Measurements from ENCODE around the gene GFPT1. TPM values are rescaled to one million over a fixed set of nuclear protein-coding genes. Genes with fewer than 3 reads are reported as not detected.

GFPT1 gene
- polyA plus RNA-seq, 1 donor (not counting 4 experiments of a cell fraction or from before 2014, with no cell fraction given) = 12.9 TPM

DNA sequence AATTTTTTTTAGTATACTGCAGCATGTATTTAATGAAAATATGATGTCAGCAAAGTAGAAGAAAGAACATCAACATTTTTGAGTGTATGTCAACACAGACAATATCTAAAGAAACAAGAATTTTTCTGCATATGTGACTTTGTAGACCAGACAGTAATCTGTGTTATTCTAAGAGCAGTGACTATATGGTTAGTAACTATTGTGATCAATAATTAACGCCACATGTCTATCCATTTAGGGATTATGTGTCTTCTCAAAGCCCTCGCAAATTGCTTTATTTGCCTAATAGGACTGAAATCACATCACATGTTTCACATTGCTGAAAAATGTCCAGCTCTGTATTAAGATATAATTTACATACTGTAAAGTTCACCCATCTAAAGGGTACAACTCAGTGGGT lies 107.8 kb downstream of the GFPT1 start:
- Histone ChIP-seq H3K9ac (ENCODE audit: control insufficient read depth, extremely low read depth, insufficient read depth, low read length) (no peak overlapping the region), H3K4me1 (ENCODE audit: control insufficient read depth, extremely low read depth, insufficient read depth, low read length) (no peaks in the 10 kb centered on the region), H3K9me1 (ENCODE audit: control insufficient read depth, extremely low read depth, insufficient read depth, low read length) (no peaks in the 10 kb centered on the region), H3K27me3 (ENCODE audit: control insufficient read depth, extremely low read depth, insufficient read depth, low read length) (no peaks in the 10 kb centered on the region), H4K20me1 (ENCODE audit: control insufficient read depth, extremely low read depth, insufficient read depth, low read length) (no peaks in the 10 kb centered on the region), H3K36me3 (ENCODE audit: control insufficient read depth in 2 of 2, extremely low read depth in 1 of 2, insufficient read depth in 2 of 2, low read length in 2 of 2) (no peaks in the 10 kb centered on the region), H2AFZ (ENCODE audit: control insufficient read depth, low read length) (no peak overlapping the region), H3K79me2 (ENCODE audit: control insufficient read depth, insufficient read depth, low read length) (no peaks in the 10 kb centered on the region), H3K9me3 (ENCODE audit: control insufficient read depth, low read depth, low read length) (no peaks in the 10 kb centered on the region), H3K27ac (ENCODE audit: control insufficient read depth, insufficient read depth, low read length) (no peak overlapping the region), H3K4me3 (ENCODE audit: control insufficient read depth in 2 of 3, extremely low read depth in 1 of 3, insufficient read depth in 2 of 3, low read depth in 1 of 3, low read length in 3 of 3) (no peak overlapping the region), H3K4me2 (ENCODE audit: control insufficient read depth, extremely low read depth, insufficient read depth, low read depth, low read length) (no peak overlapping the region)
- FAIRE-seq (no peak), DNase-seq (ENCODE audit: low read depth, low spot score) (no peak)
- dilution Hi-C loops (cut with MboI; ENCODE audit: extremely low pct_ligation_motif_present, low sequenced_read_pairs) = no loop called here
- no peak for TF ChIP-seq EZH2 (IDR thresholded peaks at IDR 0.05; ENCODE audit: low read length)

DNA sequence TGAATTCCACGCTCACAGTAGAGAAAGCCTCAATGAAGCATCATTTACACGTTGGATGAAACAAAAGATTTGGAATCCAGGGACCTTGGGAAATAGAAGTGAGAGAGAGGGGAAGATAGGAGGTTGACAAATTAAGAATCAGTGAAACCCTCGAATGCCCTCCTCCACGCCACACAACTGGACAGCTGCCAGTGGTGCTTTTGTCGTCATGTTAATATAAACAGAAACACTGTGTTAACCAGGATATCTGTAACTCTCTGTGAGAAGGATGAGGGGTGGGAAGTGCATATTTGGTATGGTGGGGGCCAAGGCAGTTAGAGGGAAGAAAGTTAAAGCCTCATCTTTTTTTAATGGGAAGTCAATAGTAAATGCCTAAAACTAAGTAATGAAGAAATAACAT lies 108.7 kb downstream of the GFPT1 start:
- no peaks in the 10 kb centered on the region for H3K36me3 ChIP-seq (ENCODE audit: control insufficient read depth in 2 of 2, extremely low read depth in 1 of 2, insufficient read depth in 2 of 2, low read length in 2 of 2)
- no peaks in the 10 kb centered on the region for H4K20me1 ChIP-seq (ENCODE audit: control insufficient read depth, extremely low read depth, insufficient read depth, low read length)
- H3K9ac ChIP-seq (ENCODE audit: control insufficient read depth, extremely low read depth, insufficient read depth, low read length) = no peak overlapping the region
- H2AFZ ChIP-seq (ENCODE audit: control insufficient read depth, low read length) = no peak overlapping the region
- no peak overlapping the region for H3K4me3 ChIP-seq (ENCODE audit: control insufficient read depth in 2 of 3, extremely low read depth in 1 of 3, insufficient read depth in 2 of 3, low read depth in 1 of 3, low read length in 3 of 3)
- H3K9me1 ChIP-seq (ENCODE audit: control insufficient read depth, extremely low read depth, insufficient read depth, low read length) = no peaks in the 10 kb centered on the region
- no peaks in the 10 kb centered on the region for H3K9me3 ChIP-seq (ENCODE audit: control insufficient read depth, low read depth, low read length)
- DNase-seq (ENCODE audit: low read depth, low spot score) (no peak), FAIRE-seq (no peak)
- H3K4me2 ChIP-seq (ENCODE audit: control insufficient read depth, extremely low read depth, insufficient read depth, low read depth, low read length) = no peak overlapping the region
- no peaks in the 10 kb centered on the region for H3K4me1 ChIP-seq (ENCODE audit: control insufficient read depth, extremely low read depth, insufficient read depth, low read length)
- H3K79me2 ChIP-seq (ENCODE audit: control insufficient read depth, insufficient read depth, low read length) = no peaks in the 10 kb centered on the region
- H3K27ac ChIP-seq (ENCODE audit: control insufficient read depth, insufficient read depth, low read length) = no peak overlapping the region
- dilution Hi-C loops (cut with MboI; ENCODE audit: extremely low pct_ligation_motif_present, low sequenced_read_pairs) = no loop called here
- peaks cover under 1% of the 10 kb centered on the region for H3K27me3 ChIP-seq (ENCODE audit: control insufficient read depth, extremely low read depth, insufficient read depth, low read length)
- TF ChIP-seq, protein P1, sequence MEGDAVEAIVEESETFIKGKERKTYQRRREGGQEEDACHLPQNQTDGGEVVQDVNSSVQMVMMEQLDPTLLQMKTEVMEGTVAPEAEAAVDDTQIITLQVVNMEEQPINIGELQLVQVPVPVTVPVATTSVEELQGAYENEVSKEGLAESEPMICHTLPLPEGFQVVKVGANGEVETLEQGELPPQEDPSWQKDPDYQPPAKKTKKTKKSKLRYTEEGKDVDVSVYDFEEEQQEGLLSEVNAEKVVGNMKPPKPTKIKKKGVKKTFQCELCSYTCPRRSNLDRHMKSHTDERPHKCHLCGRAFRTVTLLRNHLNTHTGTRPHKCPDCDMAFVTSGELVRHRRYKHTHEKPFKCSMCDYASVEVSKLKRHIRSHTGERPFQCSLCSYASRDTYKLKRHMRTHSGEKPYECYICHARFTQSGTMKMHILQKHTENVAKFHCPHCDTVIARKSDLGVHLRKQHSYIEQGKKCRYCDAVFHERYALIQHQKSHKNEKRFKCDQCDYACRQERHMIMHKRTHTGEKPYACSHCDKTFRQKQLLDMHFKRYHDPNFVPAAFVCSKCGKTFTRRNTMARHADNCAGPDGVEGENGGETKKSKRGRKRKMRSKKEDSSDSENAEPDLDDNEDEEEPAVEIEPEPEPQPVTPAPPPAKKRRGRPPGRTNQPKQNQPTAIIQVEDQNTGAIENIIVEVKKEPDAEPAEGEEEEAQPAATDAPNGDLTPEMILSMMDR (optimal IDR thresholded peaks at IDR 0.05 in 1 of 3, IDR thresholded peaks at IDR 0.05 in 1 of 3, conservative IDR thresholded peaks at IDR 0.05 in 1 of 3; ENCODE audit: extremely low read depth in 1 of 3, insufficient read depth in 2 of 3, low read length in 3 of 3) = no peak
- TF ChIP-seq EZH2 (IDR thresholded peaks at IDR 0.05; ENCODE audit: low read length) = no peak

DNA sequence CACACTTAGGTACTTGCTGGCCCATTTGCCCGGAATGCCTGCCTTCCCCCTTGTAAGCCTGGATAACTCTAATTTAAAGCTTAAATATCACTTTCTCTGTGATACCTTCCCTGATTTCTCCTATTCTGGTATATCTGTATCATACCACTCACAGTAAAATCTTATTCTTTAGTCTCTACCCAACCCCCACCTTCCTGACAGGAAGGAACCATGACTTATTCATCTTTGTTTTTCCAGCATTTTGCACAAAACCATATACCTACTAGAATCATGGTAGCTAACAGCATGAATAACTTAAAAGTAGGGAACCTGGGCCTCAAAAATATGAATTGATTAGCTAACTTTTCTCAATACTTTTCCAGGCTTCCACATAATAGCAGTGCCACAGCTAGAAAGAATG lies 111.5 kb downstream of the GFPT1 start:
- no peaks in the 10 kb centered on the region for H3K36me3 ChIP-seq (ENCODE audit: control insufficient read depth in 2 of 2, extremely low read depth in 1 of 2, insufficient read depth in 2 of 2, low read length in 2 of 2)
- no peak overlapping the region for H3K9ac ChIP-seq (ENCODE audit: control insufficient read depth, extremely low read depth, insufficient read depth, low read length)
- H3K27me3 ChIP-seq (ENCODE audit: control insufficient read depth, extremely low read depth, insufficient read depth, low read length) = peaks cover 5% of the 10 kb centered on the region
- H3K4me2 ChIP-seq (ENCODE audit: control insufficient read depth, extremely low read depth, insufficient read depth, low read depth, low read length) = no peak overlapping the region
- H2AFZ ChIP-seq (ENCODE audit: control insufficient read depth, low read length) = no peak overlapping the region
- H3K9me1 ChIP-seq (ENCODE audit: control insufficient read depth, extremely low read depth, insufficient read depth, low read length) = no peaks in the 10 kb centered on the region
- H4K20me1 ChIP-seq (ENCODE audit: control insufficient read depth, extremely low read depth, insufficient read depth, low read length) = no peaks in the 10 kb centered on the region
- no peaks in the 10 kb centered on the region for H3K79me2 ChIP-seq (ENCODE audit: control insufficient read depth, insufficient read depth, low read length)
- no peak overlapping the region for H3K27ac ChIP-seq (ENCODE audit: control insufficient read depth, insufficient read depth, low read length)
- H3K4me3 ChIP-seq (ENCODE audit: control insufficient read depth in 2 of 3, extremely low read depth in 1 of 3, insufficient read depth in 2 of 3, low read depth in 1 of 3, low read length in 3 of 3) = no peak overlapping the region
- dilution Hi-C loops (cut with MboI; ENCODE audit: extremely low pct_ligation_motif_present, low sequenced_read_pairs) = no loop called here
- no peak for FAIRE-seq
- no peaks in the 10 kb centered on the region for H3K9me3 ChIP-seq (ENCODE audit: control insufficient read depth, low read depth, low read length)
- no peak for DNase-seq (ENCODE audit: low read depth, low spot score)
- no peaks in the 10 kb centered on the region for H3K4me1 ChIP-seq (ENCODE audit: control insufficient read depth, extremely low read depth, insufficient read depth, low read length)
- TF ChIP-seq EZH2 (IDR thresholded peaks at IDR 0.05; ENCODE audit: low read length) = no peak
- TF ChIP-seq, protein P1 (optimal IDR thresholded peaks at IDR 0.05 in 1 of 3, IDR thresholded peaks at IDR 0.05 in 1 of 3, conservative IDR thresholded peaks at IDR 0.05 in 1 of 3; ENCODE audit: extremely low read depth in 1 of 3, insufficient read depth in 2 of 3, low read length in 3 of 3) = no peak

Measured in keratinocyte (primary cell).